Stimulated activated naive B cell treated with anti-CD40 and anti-IgM and Interleukin-4, amounts not matched to agents 10 μg/mL and 1 μg/mL and 100 μg/mL, for 72 hours (primary cell): ENCODE results near the gene PALM.
"Not testable (repeated sequence)": the region's sequence is repeated elsewhere in the genome, so short reads cannot be mapped to it uniquely, and the experiment has no call there.

Experiments used
- ATAC-seq, 2 donors: fragments of 150-1000 bp; cut with Tn5 transposase; replicated peaks; 2 replicates each; pipeline ENCODE4 v1.10.0; 2021; ENCODE audit warnings: moderate library complexity in 1 of 2
- DNase-seq: peaks from one replicate; pipeline ENCODE4 v3.0.0; 2021
- H3K27ac Mint-ChIP-seq: one replicate; pipeline ENCODE4 v1.8.0; 2022; ENCODE audit warnings: mild to moderate bottlenecking, mixed read lengths
- H3K27me3 Mint-ChIP-seq, 2 donors: one replicate each; pipeline ENCODE4 v1.8.0; 2022; ENCODE audit warnings: mixed read lengths in 2 of 2
- H3K36me3 Mint-ChIP-seq, 2 donors: one replicate each; pipeline ENCODE4 v1.8.0; 2022; ENCODE audit warnings: mixed read lengths in 2 of 2, mild to moderate bottlenecking in 1 of 2
- H3K4me1 Mint-ChIP-seq, 2 donors: one replicate each; pipeline ENCODE4 v1.8.0; 2022; ENCODE audit warnings: mixed read lengths in 2 of 2, mild to moderate bottlenecking in 1 of 2
- H3K4me3 Mint-ChIP-seq, 2 donors: one replicate each; pipeline ENCODE4 v1.8.0; 2022; ENCODE audit warnings: mild to moderate bottlenecking in 2 of 2, mixed read lengths in 2 of 2, moderate library complexity in 1 of 2
- H3K9me3 Mint-ChIP-seq, 2 donors: one replicate each; pipeline ENCODE4 v1.8.0; 2022; ENCODE audit warnings: mixed read lengths in 2 of 2, mild to moderate bottlenecking in 1 of 2

Gene PALM, protein sequence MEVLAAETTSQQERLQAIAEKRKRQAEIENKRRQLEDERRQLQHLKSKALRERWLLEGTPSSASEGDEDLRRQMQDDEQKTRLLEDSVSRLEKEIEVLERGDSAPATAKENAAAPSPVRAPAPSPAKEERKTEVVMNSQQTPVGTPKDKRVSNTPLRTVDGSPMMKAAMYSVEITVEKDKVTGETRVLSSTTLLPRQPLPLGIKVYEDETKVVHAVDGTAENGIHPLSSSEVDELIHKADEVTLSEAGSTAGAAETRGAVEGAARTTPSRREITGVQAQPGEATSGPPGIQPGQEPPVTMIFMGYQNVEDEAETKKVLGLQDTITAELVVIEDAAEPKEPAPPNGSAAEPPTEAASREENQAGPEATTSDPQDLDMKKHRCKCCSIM

DNA sequence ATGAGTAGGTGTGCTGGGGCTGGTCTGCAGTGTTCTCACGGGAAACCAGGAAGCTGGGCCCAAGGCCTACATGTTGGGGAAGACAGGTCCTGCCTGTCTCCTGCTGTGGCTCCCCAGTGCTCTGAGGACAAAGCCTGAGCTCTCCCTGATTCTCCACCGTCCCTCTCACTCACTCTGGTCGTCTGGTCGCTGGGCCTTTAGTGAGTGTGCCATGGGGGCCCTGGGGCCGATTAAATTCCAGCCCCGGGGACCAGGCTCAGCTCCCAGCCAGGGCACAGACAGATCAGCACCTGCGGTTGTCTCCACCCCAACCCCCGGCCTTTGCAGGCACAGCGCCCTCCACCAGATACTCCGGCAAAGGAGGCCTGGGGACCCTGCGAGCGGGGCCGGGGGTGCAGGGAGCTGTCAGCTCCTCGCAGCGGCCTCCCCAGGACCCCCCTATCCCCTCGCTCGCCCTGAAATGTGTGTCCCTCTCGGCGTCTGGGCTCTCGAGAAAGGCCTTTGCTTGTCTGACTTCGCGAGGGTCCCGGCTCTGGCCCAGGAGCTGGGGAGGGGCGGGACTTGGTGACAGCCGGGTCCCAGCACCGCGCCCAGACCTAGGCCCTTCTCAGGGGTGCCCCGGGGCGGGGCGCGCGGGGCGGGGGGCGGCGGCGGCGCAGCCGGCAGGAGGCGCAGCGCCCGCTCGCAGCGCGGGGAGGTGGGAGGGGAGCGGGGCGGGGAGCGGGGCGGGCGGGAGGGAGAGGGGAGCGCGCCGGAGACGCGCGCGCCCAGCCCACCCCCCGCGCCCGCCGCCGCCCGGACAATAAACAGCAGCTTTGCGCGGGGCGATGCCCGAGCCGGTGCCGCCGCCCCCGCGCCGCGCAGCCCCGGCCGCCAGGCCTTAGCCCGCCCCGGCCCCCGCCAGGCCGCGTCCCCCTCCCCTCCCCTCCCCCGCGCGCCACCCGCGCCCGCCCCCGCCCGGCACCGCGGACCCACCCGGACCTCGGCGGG lies at the start of gene PALM:
Gene PALM (plus strand): TSS at position 782 of the 990 bp plus-strand sequence. CDS start 212 bp downstream, outside the sequence.
- H3K4me1 Mint-ChIP-seq: peaks cover under 1 to 4% of the 10 kb centered on the region in 2 donors
- H3K9me3 Mint-ChIP-seq: peaks cover 0 to 2% of the 10 kb centered on the region in 2 donors
- peaks cover 42 to 48% of the 10 kb centered on the region in 2 donors for H3K27me3 Mint-ChIP-seq
- DNase-seq: no peak
- H3K4me3 Mint-ChIP-seq: no peak within 1 kb of the TSS
- H3K27ac Mint-ChIP-seq: no peak within 1 kb of the TSS
- no peak for ATAC-seq
- H3K36me3 Mint-ChIP-seq: no peaks in the 10 kb centered on the region

DNA sequence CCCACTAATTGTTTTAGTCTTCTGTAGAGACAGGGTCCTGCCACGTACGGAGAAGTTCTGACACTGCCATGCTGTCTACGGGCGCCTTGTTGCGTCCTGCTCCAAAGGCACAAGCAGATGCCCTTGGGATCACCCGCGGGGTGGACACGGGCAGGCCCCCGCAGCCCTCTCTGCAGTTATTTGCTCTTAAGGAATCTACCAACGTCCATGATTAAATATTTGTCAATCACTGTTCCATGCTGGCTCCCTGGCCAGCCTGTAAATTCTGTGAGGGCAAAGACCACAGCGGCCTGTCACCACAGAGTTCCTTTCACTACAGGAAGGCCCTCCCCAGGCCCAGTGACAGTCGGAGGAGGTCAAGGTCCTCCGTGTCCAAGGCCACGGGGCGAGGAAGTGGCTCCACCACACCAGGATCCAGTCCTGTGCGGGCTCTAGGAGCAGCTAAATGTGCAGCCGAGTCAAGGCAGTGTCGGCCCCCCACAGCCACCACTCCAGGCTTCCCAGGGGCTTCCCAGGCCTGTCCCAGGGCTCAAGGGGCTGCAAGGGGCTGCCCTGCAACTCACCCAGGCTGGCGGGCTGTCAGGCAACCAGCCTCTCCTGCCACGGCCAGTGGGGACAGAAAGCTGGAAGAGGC lies 47.8 kb upstream of the PALM start:
- H3K27me3 Mint-ChIP-seq: no peaks in the 10 kb centered on the region
- peaks cover 17 to 26% of the 10 kb centered on the region in 2 donors for H3K36me3 Mint-ChIP-seq
- H3K27ac Mint-ChIP-seq: peak overlapping the region; percentile 97
- H3K9me3 Mint-ChIP-seq: no peaks in the 10 kb centered on the region
- DNase-seq: no peak
- peaks cover 47 to 80% of the 10 kb centered on the region in 2 donors for H3K4me1 Mint-ChIP-seq
- peak overlapping the region; percentile 97 to 98 for H3K4me3 Mint-ChIP-seq
- ATAC-seq: peak in 1 of 2 donors; percentile 1

DNA sequence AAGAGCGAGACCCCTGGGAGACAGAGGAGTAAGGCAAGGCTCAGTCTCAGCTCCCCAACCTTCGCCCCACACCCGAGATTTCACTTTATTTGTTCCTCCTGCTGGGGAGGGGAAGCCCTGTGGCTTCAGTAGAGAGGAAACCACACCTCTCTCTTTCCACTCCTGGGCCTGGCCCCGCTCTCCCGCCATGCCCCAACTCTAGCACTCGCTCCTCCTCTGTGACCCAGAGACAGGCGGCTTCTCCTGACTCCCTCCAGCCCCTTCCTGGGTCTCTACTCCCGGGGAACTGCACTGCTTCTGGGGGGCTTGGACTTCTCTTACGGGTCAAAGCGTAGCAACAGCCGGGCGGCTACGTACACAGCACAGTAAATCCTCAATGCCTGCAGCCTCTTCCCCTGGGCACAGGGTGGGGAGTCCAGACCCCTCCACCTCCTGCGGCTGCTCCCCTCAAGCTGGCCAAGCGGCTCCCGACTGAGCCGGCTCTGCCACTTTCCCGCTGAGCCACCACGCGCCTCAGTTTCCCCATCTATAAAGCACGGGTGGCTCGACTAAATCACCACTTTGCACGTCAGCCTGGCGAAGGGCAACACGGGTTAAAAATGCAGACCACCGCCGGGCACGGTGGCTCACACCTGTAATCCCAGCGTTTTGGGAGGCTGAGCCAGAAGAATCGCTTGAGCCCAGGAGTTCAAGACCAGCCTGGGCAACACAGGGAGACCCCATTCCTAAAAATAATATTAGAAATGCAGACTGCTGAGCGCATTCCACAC lies 47.1 kb upstream of the PALM start:
- Mint-ChIP-seq H3K27me3 (no peaks in the 10 kb centered on the region), H3K9me3 (no peaks in the 10 kb centered on the region), H3K27ac (peak overlapping the region; percentile 97), H3K4me1 (peaks cover 42 to 73% of the 10 kb centered on the region in 2 donors), H3K4me3 (peak overlapping the region; percentile 97 to 98), H3K36me3 (peaks cover 17 to 20% of the 10 kb centered on the region in 2 donors)
- ATAC-seq: peak; percentile 58 to 64
- peak; percentile 49 for DNase-seq

DNA sequence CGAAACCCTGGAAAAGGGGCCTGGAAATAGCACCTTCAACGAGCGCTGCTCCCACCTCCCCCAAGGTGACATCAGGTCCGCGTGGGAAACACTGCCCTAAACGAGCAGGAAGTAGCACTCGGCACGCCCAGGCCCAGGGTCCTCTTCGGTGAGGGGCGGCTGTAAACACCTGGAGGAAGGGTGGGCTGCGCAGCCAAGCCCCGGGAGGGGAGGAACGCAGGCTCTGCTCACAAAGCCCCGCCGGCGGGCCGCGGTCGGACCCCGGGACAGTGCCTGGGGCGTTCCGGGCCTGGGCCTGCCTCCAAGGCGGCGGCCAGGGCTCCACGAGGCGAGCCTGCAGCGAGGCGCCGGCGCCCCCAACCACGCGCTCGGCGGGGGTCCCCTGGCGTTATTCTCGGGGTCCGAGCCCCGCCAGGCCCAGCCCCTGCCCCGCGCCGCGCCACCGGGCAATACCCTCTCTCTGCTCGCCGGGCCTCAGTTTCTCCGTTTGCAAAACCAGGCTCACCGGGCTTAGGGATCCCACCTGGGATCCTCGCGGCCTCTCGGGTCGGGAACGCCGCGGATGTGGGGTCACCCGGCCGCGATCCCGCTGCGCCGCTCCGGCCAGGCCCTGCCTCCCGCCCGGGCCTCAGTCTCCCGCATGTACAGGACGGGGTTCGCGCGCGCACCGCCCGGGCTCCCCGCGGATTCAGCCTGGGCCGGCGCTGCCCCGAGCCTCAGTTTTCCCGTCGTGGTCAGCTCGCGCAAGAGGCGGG lies 46.4 kb upstream of the PALM start:
- H3K4me3 Mint-ChIP-seq: peak overlapping the region; percentile 97 to 98
- H3K36me3 Mint-ChIP-seq: peaks cover 15% of the 10 kb centered on the region in 2 donors

DNA sequence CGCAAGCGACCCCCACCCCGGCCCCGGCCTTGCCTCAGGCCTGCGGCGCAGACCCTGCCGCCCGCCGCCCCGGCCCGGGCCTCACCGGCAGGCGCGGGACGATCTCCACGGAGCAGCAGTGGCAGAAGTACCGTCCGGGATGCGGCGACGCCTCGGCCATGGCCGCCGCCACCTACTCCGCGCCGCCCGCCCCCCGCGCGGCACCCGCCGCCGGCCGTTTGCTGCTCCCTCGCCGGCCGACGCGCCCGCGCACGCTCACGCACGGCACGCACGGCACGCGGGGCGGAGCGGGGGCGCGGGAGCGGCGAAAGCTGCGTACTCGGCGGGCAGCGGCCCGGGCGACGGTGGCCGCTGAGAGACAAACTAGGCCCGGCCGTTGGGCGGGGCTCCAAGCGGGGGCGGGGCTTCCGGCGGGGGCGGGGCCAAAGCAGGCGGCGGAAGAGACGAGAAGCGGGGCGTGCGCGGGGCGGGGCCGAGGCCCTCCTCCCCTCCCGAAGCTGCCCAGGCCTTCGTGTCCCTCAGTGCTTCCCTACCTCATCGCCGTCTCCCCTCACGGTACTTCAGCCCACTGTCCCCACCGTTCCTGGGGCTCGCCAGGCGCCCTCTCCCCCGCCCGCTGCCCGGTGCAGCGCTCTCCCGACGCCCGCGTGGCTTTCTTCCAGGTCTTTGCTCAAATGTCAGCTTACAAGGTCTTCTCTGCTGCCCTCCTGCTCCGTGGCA lies 45.6 kb upstream of the PALM start, which contains the start of gene RNF126:
Gene RNF126 (minus strand): TSS at position 253 of the 720 bp plus-strand sequence. CDS start 93 bp downstream, at position 160.
- Mint-ChIP-seq H3K4me1 (peaks cover 37 to 61% of the 10 kb centered on the region in 2 donors), H3K9me3 (no peaks in the 10 kb centered on the region), H3K27ac (peak within 1 kb of the TSS; percentile 97), H3K36me3 (peaks cover 14% of the 10 kb centered on the region in 2 donors), H3K4me3 (peak within 1 kb of the TSS; percentile 97 to 98), H3K27me3 (peaks cover 3 to 5% of the 10 kb centered on the region in 2 donors)
- peak; percentile 88 for DNase-seq
- ATAC-seq: peak; percentile 57 to 73

More for the DNA sequence above, 46.4 kb upstream of the PALM start:
- DNase-seq (peak; percentile 53), ATAC-seq (peak; percentile 46 to 52)
- H3K27me3 Mint-ChIP-seq: peaks cover 0 to under 1% of the 10 kb centered on the region in 2 donors
- peak overlapping the region; percentile 97 for H3K27ac Mint-ChIP-seq
- no peaks in the 10 kb centered on the region for H3K9me3 Mint-ChIP-seq
- peaks cover 37 to 68% of the 10 kb centered on the region in 2 donors for H3K4me1 Mint-ChIP-seq

DNA sequence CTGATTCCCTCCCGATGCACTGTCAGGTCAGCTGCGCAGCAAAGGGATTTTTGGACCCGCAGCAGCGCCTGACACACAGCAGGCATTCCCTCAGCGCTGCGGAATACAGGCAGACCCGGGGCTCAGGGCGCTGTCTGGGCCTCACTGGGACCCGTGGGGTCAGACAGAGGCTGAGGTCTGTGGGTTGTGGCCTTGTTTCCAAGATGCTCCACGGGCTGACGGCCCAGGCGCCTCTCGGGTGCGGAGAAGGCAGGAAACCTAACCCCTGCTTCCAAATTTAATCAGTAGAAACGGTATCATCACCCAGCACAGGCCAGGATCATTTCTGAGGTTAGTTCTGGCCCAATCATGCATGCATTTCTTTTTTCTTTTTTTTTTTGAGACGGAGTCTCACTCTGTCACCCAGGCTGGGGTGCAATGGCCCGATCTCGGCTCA lies 45.0 kb upstream of the PALM start:
- Mint-ChIP-seq H3K4me3 (peak overlapping the region; percentile 84 to 92), H3K4me1 (peaks cover 33 to 55% of the 10 kb centered on the region in 2 donors), H3K27me3 (peaks cover 3 to 5% of the 10 kb centered on the region in 2 donors), H3K9me3 (no peaks in the 10 kb centered on the region), H3K27ac (peak overlapping the region; percentile 92), H3K36me3 (peaks cover 11 to 14% of the 10 kb centered on the region in 2 donors)
- ATAC-seq (no peak), DNase-seq (no peak)

DNA sequence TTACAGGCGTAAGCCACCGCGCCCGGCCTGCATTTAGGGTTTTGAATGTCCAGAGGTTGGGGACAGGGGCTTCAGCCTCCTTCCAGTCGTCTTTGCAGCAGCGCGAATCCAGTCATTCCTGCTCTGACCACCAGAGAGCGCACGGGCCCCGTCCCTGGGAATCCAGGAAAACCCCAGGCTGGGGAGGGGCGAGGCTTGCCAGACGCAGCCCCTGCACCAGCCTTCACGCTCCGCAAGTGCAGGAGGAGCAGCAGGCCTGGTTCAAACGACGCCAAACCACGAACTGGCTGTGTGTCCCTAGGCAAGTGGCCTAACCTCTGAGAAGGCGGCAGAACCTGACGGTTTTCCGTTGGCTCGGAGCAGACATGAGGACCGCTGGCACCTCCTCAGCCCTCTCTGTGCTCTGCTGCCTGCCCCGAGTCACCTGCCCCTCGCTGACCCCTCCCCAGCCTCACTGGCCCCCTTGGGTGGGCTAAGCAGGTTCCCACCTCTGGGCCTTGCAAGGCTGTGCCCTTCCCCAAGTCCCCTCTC lies 43.8 kb upstream of the PALM start:
- Mint-ChIP-seq H3K27ac (peak overlapping the region; percentile 75), H3K27me3 (peaks cover 7 to 11% of the 10 kb centered on the region in 2 donors), H3K9me3 (no peaks in the 10 kb centered on the region), H3K36me3 (peaks cover 7 to 14% of the 10 kb centered on the region in 2 donors), H3K4me3 (peak overlapping the region; percentile 65 to 92), H3K4me1 (peaks cover 24 to 43% of the 10 kb centered on the region in 2 donors)
- DNase-seq (peak; percentile 66), ATAC-seq (no peak)

DNA sequence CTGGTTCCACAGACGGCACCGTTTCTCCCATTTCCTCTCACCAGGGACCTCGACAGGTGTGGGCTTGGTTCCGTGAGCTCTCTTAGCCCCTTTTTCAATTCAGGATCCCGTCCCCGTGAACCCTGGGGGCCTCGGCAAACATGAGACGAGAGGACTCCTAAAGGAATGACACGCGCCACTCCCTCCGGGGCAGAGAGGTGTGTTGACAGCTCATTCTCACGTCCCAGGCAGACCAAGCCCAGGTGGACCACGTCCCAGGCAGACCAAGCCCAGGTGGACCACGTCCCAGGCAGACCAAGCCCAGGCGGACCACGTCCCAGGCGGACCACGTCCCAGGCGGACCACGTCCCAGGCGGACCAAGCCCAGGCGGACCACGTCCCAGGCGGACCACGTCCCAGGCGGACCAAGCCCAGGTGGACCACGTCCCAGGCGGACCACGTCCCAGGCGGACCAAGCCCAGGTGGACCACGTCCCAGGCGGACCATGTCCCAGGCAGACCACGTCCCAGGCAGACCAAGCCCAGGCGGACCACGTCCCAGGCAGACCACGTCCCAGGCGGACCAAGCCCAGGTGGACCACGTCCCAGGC lies 41.7 kb upstream of the PALM start:
- Mint-ChIP-seq H3K27me3 (peaks cover 7 to 17% of the 10 kb centered on the region in 2 donors), H3K4me1 (peaks cover 15 to 22% of the 10 kb centered on the region in 2 donors)
- not testable (repeated sequence) for DNase-seq, H3K36me3 Mint-ChIP-seq, H3K4me3 Mint-ChIP-seq, H3K9me3 Mint-ChIP-seq, H3K27ac Mint-ChIP-seq, ATAC-seq

DNA sequence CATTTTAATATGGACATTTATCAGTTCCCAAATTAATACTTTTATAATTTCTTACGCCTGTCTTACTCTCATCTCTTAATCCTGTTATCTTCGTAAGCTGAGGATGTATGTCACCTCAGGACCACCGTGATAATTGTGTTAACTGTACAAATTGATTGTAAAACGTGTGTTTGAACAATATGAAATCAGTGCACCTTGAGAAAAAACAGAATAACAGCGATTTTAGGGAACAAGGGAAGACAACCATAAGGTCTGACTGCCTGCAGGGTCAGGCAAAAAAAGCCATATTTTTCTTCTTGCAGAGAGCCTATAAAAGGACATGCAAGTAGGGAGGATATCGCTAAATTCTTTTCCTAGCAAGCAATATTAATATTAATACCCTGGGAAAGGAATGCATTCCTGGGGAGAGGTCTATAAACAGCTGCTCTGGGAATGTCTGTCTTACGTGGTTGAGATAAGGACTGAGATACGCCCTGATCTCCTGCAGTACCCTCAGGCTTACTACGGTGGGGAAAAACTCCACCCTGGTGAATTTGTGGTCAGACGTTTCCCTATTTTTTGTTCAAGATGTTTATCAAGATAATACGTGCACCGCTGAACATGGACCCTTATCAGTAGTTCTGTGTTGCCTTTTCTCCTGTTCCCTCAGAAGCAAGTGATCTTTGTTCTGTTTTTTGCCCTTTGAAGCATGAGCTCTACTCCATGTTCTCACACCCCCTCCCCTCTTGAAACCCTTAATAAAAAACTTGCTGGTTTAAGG lies 39.9 kb upstream of the PALM start:
- peaks cover 13 to 15% of the 10 kb centered on the region in 2 donors for H3K4me1 Mint-ChIP-seq
- not testable (repeated sequence) for DNase-seq, H3K4me3 Mint-ChIP-seq, H3K27ac Mint-ChIP-seq, H3K36me3 Mint-ChIP-seq, ATAC-seq, H3K9me3 Mint-ChIP-seq
- peaks cover 12 to 22% of the 10 kb centered on the region in 2 donors for H3K27me3 Mint-ChIP-seq

DNA sequence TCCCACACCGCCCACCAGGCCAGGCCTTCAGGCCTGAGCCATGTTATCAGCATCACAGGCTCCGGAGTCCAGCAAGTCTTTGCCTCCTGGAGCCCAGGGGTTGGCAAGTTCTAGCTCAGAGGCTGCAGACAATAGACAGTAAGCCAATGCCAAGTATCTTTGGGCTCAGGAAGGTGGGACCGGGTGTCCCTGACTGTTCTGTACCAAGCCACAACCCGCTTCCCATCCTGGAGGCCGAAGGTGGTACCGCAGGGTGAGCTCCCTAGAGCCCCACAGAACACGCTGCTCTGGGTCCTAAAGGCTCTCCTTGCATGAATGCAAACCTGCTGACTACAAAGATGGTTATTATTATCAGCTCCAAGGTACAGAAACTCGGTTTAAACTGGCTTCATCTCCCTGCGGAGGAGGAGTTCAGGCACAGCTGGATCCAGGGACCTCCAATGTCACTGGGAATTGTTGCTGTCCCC lies 38.1 kb upstream of the PALM start:
- DNase-seq (no peak), ATAC-seq (peak; percentile 52 to 72)
- no peak overlapping the region for H3K27ac Mint-ChIP-seq
- peaks cover 0 to 3% of the 10 kb centered on the region in 2 donors for H3K36me3 Mint-ChIP-seq
- peaks cover 6 to 8% of the 10 kb centered on the region in 2 donors for H3K4me1 Mint-ChIP-seq
- no peak overlapping the region for H3K4me3 Mint-ChIP-seq
- H3K27me3 Mint-ChIP-seq: peaks cover 20 to 35% of the 10 kb centered on the region in 2 donors
- H3K9me3 Mint-ChIP-seq: no peaks in the 10 kb centered on the region
